ENCODE measurements around the gene TMEM135. TPM values are rescaled to one million over a fixed set of nuclear protein-coding genes. Genes with fewer than 3 reads are reported as not detected.
"Not testable (repeated sequence)": the region's sequence is repeated elsewhere in the genome, so short reads cannot be mapped to it uniquely, and the experiment has no call there.

Gene TMEM135
- total and polyA plus RNA-seq, 2 donors (not counting 1 experiment from before 2014, with no cell fraction given), result 2.7 to 19.5 TPM

DNA sequence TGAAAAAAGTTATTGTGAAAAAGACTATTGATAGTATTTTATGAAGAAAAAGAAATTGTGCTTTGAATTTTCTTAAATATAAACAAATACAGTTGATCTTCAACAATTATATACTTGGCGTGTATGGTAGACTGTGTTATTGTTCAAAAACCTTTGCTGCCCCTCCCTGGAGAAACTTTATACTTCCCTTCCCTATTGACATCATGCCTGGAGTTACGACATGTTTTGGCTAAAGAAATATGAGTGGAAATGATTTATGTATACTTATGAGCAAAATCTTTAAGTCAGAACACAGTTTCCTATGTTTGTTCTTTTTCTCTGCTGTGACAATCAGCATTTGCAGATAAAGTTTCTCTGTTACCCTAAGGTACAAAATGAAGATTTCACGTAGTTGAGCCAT, 243.8 kb downstream of the TMEM135 start:
- H3K4me2 ChIP-seq (replicated peaks; ENCODE audit: low read depth, low read length, poor library complexity, severe bottlenecking), result no peak overlapping the region
- Mint-ChIP-seq H3K4me3 (no peak overlapping the region), H3K4me1 (no peaks in the 10 kb centered on the region), H3K9me3 (ENCODE audit: insufficient read depth) (no peaks in the 10 kb centered on the region), H3K27me3 (no peaks in the 10 kb centered on the region), H3K27ac (no peak overlapping the region)
- no peak for ATAC-seq (ENCODE audit: low read depth)
- H2AFZ ChIP-seq (ENCODE audit: insufficient read depth, low read depth, low read length, poor library complexity, severe bottlenecking), result no peak overlapping the region
- H3K27me3 ChIP-seq (replicated peaks in 1 of 4; ENCODE audit: control extremely low read depth in 1 of 4, control insufficient read depth in 3 of 4, insufficient read depth in 4 of 4, low read length in 3 of 4), result no peaks in the 10 kb centered on the region
- H3K4me1 ChIP-seq (ENCODE audit: control insufficient read depth in 2 of 2, insufficient read depth in 2 of 2, low read length in 2 of 2), result no peaks in the 10 kb centered on the region
- no peak overlapping the region for H3K4me3 ChIP-seq (ENCODE audit: control extremely low read depth in 1 of 5, extremely low read depth in 1 of 5, insufficient read depth in 1 of 5, low read depth in 2 of 5, low read length in 4 of 5)
- WGBS (ENCODE audit: insufficient coverage), result no CpG with 5 or more reads among the region's 3 CpGs
- TF ChIP-seq, protein P1, sequence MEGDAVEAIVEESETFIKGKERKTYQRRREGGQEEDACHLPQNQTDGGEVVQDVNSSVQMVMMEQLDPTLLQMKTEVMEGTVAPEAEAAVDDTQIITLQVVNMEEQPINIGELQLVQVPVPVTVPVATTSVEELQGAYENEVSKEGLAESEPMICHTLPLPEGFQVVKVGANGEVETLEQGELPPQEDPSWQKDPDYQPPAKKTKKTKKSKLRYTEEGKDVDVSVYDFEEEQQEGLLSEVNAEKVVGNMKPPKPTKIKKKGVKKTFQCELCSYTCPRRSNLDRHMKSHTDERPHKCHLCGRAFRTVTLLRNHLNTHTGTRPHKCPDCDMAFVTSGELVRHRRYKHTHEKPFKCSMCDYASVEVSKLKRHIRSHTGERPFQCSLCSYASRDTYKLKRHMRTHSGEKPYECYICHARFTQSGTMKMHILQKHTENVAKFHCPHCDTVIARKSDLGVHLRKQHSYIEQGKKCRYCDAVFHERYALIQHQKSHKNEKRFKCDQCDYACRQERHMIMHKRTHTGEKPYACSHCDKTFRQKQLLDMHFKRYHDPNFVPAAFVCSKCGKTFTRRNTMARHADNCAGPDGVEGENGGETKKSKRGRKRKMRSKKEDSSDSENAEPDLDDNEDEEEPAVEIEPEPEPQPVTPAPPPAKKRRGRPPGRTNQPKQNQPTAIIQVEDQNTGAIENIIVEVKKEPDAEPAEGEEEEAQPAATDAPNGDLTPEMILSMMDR (IDR thresholded peaks at IDR 0.05), result no peak
- TF ChIP-seq EZH2 (IDR thresholded peaks at IDR 0.05; ENCODE audit: borderline replicate concordance, insufficient read depth, low read depth, low read length, poor library complexity, severe bottlenecking), result no peak
- H3K27ac ChIP-seq (ENCODE audit: low read length in 2 of 2), result no peak overlapping the region
- intact Hi-C loops (cut with micrococcal nuclease), result no loop called here
- peaks cover 0 to 5% (median 0%) of the 10 kb centered on the region in 3 donors for H3K9me3 ChIP-seq (ENCODE audit: control extremely low read depth in 1 of 3, control insufficient read depth in 2 of 3, insufficient read depth in 1 of 3, low read length in 2 of 3)
- H3K9ac ChIP-seq (ENCODE audit: low read length), result no peak overlapping the region
- ChIA-PET POLR2A (no interaction called here), CTCF (no interaction called here)
- no peak for DNase-seq
- H3K36me3 ChIP-seq (replicated peaks in 1 of 2; ENCODE audit: control extremely low read depth in 1 of 2, control insufficient read depth in 1 of 2, extremely low read depth in 1 of 2, insufficient read depth in 2 of 2, low read length in 1 of 2), result no peaks in the 10 kb centered on the region
- H3K79me2 ChIP-seq (ENCODE audit: control insufficient read depth, insufficient read depth, low read length), result no peaks in the 10 kb centered on the region
- no peaks in the 10 kb centered on the region for H4K20me1 ChIP-seq (ENCODE audit: control insufficient read depth, insufficient read depth, low read length, poor library complexity, severe bottlenecking)

GRCh38 chr11:87284306-87284705, 246.6 kb downstream of the TMEM135 start:
- CTCF ChIA-PET, result interaction anchor here (3.8 kb wide), 1 partner anchor 345 kb away, joined by 30 read pairs; no protein-coding TSS in a partner anchor

DNA sequence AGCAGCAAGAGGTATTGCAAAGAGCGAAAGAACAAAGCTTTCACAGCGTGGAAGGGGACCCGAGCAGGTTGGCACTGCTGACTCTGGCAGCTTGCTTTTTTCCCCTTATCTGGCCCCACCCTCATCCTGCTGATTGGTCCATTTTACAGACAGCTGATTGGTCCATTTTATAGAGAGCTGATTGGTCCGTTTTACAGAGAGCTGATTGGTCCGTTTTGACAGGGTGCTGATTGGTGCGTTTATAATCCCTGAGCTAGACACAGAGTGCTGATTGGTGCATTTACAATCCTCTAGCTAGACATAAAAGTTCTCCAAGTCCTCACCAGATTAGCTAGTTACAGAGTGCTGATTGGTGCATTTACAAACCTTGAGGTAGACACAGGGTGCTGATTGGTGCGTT, 247.9 kb downstream of the TMEM135 start:
- POLR2A ChIA-PET; ATAC-seq (ENCODE audit: low read depth); H4K20me1 ChIP-seq (ENCODE audit: control insufficient read depth, insufficient read depth, low read length, poor library complexity, severe bottlenecking); H3K9me3 Mint-ChIP-seq (ENCODE audit: insufficient read depth); H3K9me3 ChIP-seq (ENCODE audit: control extremely low read depth in 1 of 3, control insufficient read depth in 2 of 3, insufficient read depth in 1 of 3, low read length in 2 of 3); H3K9ac ChIP-seq (ENCODE audit: low read length); H3K4me1 Mint-ChIP-seq; DNase-seq; H3K27me3 Mint-ChIP-seq; H3K27ac Mint-ChIP-seq; H3K4me3 ChIP-seq (ENCODE audit: control extremely low read depth in 1 of 5, extremely low read depth in 1 of 5, insufficient read depth in 1 of 5, low read depth in 2 of 5, low read length in 4 of 5); H3K27ac ChIP-seq (ENCODE audit: low read length in 2 of 2); H3K36me3 ChIP-seq (replicated peaks in 1 of 2; ENCODE audit: control extremely low read depth in 1 of 2, control insufficient read depth in 1 of 2, extremely low read depth in 1 of 2, insufficient read depth in 2 of 2, low read length in 1 of 2); H3K79me2 ChIP-seq (ENCODE audit: control insufficient read depth, insufficient read depth, low read length); H3K27me3 ChIP-seq (replicated peaks in 1 of 4; ENCODE audit: control extremely low read depth in 1 of 4, control insufficient read depth in 3 of 4, insufficient read depth in 4 of 4, low read length in 3 of 4); H2AFZ ChIP-seq (ENCODE audit: insufficient read depth, low read depth, low read length, poor library complexity, severe bottlenecking); H3K4me3 Mint-ChIP-seq; H3K4me1 ChIP-seq (ENCODE audit: control insufficient read depth in 2 of 2, insufficient read depth in 2 of 2, low read length in 2 of 2); H3K4me2 ChIP-seq (replicated peaks; ENCODE audit: low read depth, low read length, poor library complexity, severe bottlenecking); intact Hi-C loops (cut with micrococcal nuclease): not testable (repeated sequence)
- WGBS (ENCODE audit: insufficient coverage), result 94% methylated on average over 3 of the region's 7 CpGs
- CTCF ChIA-PET, result interaction anchor here (1.0 to 3.8 kb wide), 5 partner anchors 20 to 347 kb away, joined by 3 to 30 read pairs (median 4); no protein-coding TSS in a partner anchor

More at GRCh38 chr11:87284306-87284705, 246.6 kb downstream of the TMEM135 start:
- Histone ChIP-seq H2AFZ (ENCODE audit: insufficient read depth, low read depth, low read length, poor library complexity, severe bottlenecking) (no peak overlapping the region), H3K4me1 (ENCODE audit: control insufficient read depth in 2 of 2, insufficient read depth in 2 of 2, low read length in 2 of 2) (no peaks in the 10 kb centered on the region), H3K27me3 (replicated peaks in 1 of 4; ENCODE audit: control extremely low read depth in 1 of 4, control insufficient read depth in 3 of 4, insufficient read depth in 4 of 4, low read length in 3 of 4) (no peaks in the 10 kb centered on the region), H4K20me1 (ENCODE audit: control insufficient read depth, insufficient read depth, low read length, poor library complexity, severe bottlenecking) (no peaks in the 10 kb centered on the region), H3K79me2 (ENCODE audit: control insufficient read depth, insufficient read depth, low read length) (no peaks in the 10 kb centered on the region), H3K4me2 (replicated peaks; ENCODE audit: low read depth, low read length, poor library complexity, severe bottlenecking) (no peak overlapping the region), H3K27ac (ENCODE audit: low read length in 2 of 2) (no peak overlapping the region), H3K36me3 (replicated peaks in 1 of 2; ENCODE audit: control extremely low read depth in 1 of 2, control insufficient read depth in 1 of 2, extremely low read depth in 1 of 2, insufficient read depth in 2 of 2, low read length in 1 of 2) (no peaks in the 10 kb centered on the region), H3K9me3 (ENCODE audit: control extremely low read depth in 1 of 3, control insufficient read depth in 2 of 3, insufficient read depth in 1 of 3, low read length in 2 of 3) (peaks cover 0 to 5% (median 0%) of the 10 kb centered on the region in 3 donors), H3K9ac (ENCODE audit: low read length) (no peak overlapping the region), H3K4me3 (ENCODE audit: control extremely low read depth in 1 of 5, extremely low read depth in 1 of 5, insufficient read depth in 1 of 5, low read depth in 2 of 5, low read length in 4 of 5) (no peak overlapping the region)
- intact Hi-C loops (cut with micrococcal nuclease), result no loop called here
- H3K4me3 Mint-ChIP-seq, result no peak overlapping the region
- no peak for TF ChIP-seq EZH2 (IDR thresholded peaks at IDR 0.05; ENCODE audit: borderline replicate concordance, insufficient read depth, low read depth, low read length, poor library complexity, severe bottlenecking)
- TF ChIP-seq, protein P1 (IDR thresholded peaks at IDR 0.05), result no peak
- no peaks in the 10 kb centered on the region for H3K9me3 Mint-ChIP-seq (ENCODE audit: insufficient read depth)
- ATAC-seq (ENCODE audit: low read depth) (no peak), DNase-seq (no peak)
- no peak overlapping the region for H3K27ac Mint-ChIP-seq
- H3K27me3 Mint-ChIP-seq, result no peaks in the 10 kb centered on the region
- H3K4me1 Mint-ChIP-seq, result no peaks in the 10 kb centered on the region
- WGBS (ENCODE audit: insufficient coverage), result no CpG with 5 or more reads among the region's 2 CpGs
- POLR2A ChIA-PET, result no interaction called here
